ENCODE data around the gene KRTAP10-2.

DNA sequence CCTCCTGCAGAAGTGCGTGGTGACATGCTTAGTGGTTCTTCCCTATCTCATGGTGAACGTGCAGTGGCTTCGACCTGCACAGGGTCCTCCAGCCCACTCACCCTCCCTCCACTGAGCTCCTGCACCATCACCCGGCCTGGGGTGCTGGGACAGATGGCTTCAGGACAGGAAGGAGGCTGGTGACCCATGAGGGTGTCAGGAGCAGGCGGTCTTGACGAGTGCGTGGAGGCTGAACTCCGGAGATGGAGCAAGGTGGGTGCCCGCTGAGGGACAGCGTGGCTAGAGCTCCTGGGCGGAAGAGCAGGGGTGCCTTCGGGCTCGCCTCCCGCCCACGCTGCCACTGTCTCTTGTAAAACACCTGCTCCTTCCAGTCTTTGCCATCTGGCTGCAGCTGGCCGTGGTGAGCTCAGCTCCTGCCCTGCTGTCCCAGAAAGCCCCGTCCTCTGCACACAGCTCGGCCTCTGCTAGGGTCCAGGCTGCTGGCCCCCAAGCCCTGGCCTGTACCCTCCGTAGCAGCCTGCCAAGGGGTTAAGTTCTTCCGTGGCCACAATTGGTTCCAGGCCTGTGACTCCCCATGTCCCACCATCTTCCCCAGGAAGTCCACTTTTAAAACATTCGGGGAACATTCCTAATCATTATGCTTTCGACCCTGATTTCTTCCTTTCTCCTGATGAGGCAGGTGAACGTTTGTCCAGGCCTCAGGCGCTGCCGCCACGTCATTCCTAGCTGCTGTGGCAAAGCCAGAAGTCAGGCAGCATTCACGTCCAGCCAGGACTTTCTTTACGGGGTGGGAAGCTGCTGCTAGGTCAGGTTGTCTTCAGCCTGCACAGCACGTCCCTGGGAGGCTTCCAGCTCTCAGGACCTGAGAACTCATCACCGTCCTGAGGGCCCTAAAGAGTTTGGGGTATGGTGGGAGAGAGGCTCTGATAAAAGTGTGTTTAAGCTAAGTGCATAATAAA, 19.4 kb downstream of the KRTAP10-2 start:
- TF ChIP-seq EZH2 (IDR thresholded peaks at IDR 0.05; ENCODE audit: borderline replicate concordance, low read depth, low read length, severe bottlenecking), result no peak
- TF ChIP-seq, protein P1, sequence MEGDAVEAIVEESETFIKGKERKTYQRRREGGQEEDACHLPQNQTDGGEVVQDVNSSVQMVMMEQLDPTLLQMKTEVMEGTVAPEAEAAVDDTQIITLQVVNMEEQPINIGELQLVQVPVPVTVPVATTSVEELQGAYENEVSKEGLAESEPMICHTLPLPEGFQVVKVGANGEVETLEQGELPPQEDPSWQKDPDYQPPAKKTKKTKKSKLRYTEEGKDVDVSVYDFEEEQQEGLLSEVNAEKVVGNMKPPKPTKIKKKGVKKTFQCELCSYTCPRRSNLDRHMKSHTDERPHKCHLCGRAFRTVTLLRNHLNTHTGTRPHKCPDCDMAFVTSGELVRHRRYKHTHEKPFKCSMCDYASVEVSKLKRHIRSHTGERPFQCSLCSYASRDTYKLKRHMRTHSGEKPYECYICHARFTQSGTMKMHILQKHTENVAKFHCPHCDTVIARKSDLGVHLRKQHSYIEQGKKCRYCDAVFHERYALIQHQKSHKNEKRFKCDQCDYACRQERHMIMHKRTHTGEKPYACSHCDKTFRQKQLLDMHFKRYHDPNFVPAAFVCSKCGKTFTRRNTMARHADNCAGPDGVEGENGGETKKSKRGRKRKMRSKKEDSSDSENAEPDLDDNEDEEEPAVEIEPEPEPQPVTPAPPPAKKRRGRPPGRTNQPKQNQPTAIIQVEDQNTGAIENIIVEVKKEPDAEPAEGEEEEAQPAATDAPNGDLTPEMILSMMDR (IDR thresholded peaks at IDR 0.05; ENCODE audit: borderline replicate concordance, extremely low read depth, low read length, poor library complexity, severe bottlenecking), result no peak
